ENCODE data around the gene PARP6. TPM values are rescaled to one million over a fixed set of nuclear protein-coding genes. Genes with fewer than 3 reads are reported as not detected.
A peak's percentile ranks its signal among the peaks of the same experiment; 100 is the strongest.

The PARP6 gene
- total RNA-seq, 1 donor from 2014 or later, result 193 TPM

- no peaks in the 10 kb centered on the region for H3K36me3 Mint-ChIP-seq (ENCODE audit: unreplicated experiment)
- H3K4me3 Mint-ChIP-seq (ENCODE audit: unreplicated experiment), result peak overlapping the region; percentile 92
- peaks cover 7% of the 10 kb centered on the region for H3K4me1 Mint-ChIP-seq (ENCODE audit: low read depth, unreplicated experiment)
- peaks cover 3% of the 10 kb centered on the region for H3K27me3 Mint-ChIP-seq (ENCODE audit: unreplicated experiment)
- H3K27ac Mint-ChIP-seq (ENCODE audit: unreplicated experiment), result peak overlapping the region; percentile 74
- H3K9me3 Mint-ChIP-seq (ENCODE audit: unreplicated experiment), result peaks cover 4% of the 10 kb centered on the region
- DNase-seq, result no peak
- no peak for TF ChIP-seq CTCF (IDR thresholded peaks at IDR 0.05; ENCODE audit: partially characterized antibody, unreplicated experiment)
Measured at GRCh38 chr15:72271895-72272212, 500 bp downstream of the PARP6 start.

DNA sequence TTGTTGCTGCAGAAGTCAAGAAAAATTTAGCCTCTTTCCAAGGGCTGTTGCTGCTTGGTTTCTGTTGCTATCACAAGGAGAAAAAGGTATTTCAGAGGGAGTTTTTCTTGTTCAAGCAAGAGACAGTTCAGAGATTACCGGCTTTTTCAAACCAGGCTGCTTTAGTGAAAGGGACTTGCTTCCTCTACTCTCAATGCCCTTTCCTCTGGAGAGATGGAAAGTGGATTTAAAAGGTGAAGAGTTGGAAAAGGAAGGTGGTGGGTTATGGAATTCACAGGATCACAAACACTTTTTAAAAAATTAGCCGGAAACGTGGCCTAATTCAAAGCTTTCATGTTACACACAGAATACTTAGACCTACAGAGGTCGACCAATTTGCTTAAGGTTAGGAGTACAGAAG lies 1.1 kb downstream of the PARP6 start:
- H3K36me3 Mint-ChIP-seq (ENCODE audit: unreplicated experiment), result no peaks in the 10 kb centered on the region
- peak overlapping the region; percentile 92 for H3K4me3 Mint-ChIP-seq (ENCODE audit: unreplicated experiment)
- peaks cover 7% of the 10 kb centered on the region for H3K4me1 Mint-ChIP-seq (ENCODE audit: low read depth, unreplicated experiment)
- no peak overlapping the region for H3K27ac Mint-ChIP-seq (ENCODE audit: unreplicated experiment)
- DNase-seq, result no peak
- no peak for TF ChIP-seq CTCF (IDR thresholded peaks at IDR 0.05; ENCODE audit: partially characterized antibody, unreplicated experiment)
- H3K9me3 Mint-ChIP-seq (ENCODE audit: unreplicated experiment), result peaks cover 4% of the 10 kb centered on the region
- peaks cover 3% of the 10 kb centered on the region for H3K27me3 Mint-ChIP-seq (ENCODE audit: unreplicated experiment)

- H3K27ac Mint-ChIP-seq (ENCODE audit: unreplicated experiment), result no peak overlapping the region
- H3K4me3 Mint-ChIP-seq (ENCODE audit: unreplicated experiment), result no peak overlapping the region
- DNase-seq, result no peak
Measured at GRCh38 chr15:72269739-72270138, 2.6 kb downstream of the PARP6 start.

GRCh38 chr15:72265031-72265430 lies 7.3 kb downstream of the PARP6 start:
- H3K27me3 Mint-ChIP-seq (ENCODE audit: unreplicated experiment), result no peaks in the 10 kb centered on the region
- no peak for TF ChIP-seq CTCF (IDR thresholded peaks at IDR 0.05; ENCODE audit: partially characterized antibody, unreplicated experiment)
- H3K36me3 Mint-ChIP-seq (ENCODE audit: unreplicated experiment), result no peaks in the 10 kb centered on the region

More at GRCh38 chr15:72269739-72270138, 2.6 kb downstream of the PARP6 start:
- peaks cover 7% of the 10 kb centered on the region for H3K4me1 Mint-ChIP-seq (ENCODE audit: low read depth, unreplicated experiment)
- H3K36me3 Mint-ChIP-seq (ENCODE audit: unreplicated experiment), result no peaks in the 10 kb centered on the region
- H3K9me3 Mint-ChIP-seq (ENCODE audit: unreplicated experiment), result peaks cover 4% of the 10 kb centered on the region
- H3K27me3 Mint-ChIP-seq (ENCODE audit: unreplicated experiment), result peaks cover 2% of the 10 kb centered on the region
- TF ChIP-seq CTCF (IDR thresholded peaks at IDR 0.05; ENCODE audit: partially characterized antibody, unreplicated experiment), result no peak

GRCh38 chr15:72252663-72253299 lies 19.6 kb downstream of the PARP6 start:
- Mint-ChIP-seq H3K9me3 (ENCODE audit: unreplicated experiment) (no peaks in the 10 kb centered on the region), H3K36me3 (ENCODE audit: unreplicated experiment) (no peaks in the 10 kb centered on the region), H3K27me3 (ENCODE audit: unreplicated experiment) (no peaks in the 10 kb centered on the region), H3K4me1 (ENCODE audit: low read depth, unreplicated experiment) (no peaks in the 10 kb centered on the region), H3K27ac (ENCODE audit: unreplicated experiment) (no peak overlapping the region), H3K4me3 (ENCODE audit: unreplicated experiment) (no peak overlapping the region)
- TF ChIP-seq CTCF (IDR thresholded peaks at IDR 0.05; ENCODE audit: partially characterized antibody, unreplicated experiment), result no peak
- DNase-seq, result no peak

More at GRCh38 chr15:72265031-72265430, 7.3 kb downstream of the PARP6 start:
- no peak for DNase-seq
- H3K4me3 Mint-ChIP-seq (ENCODE audit: unreplicated experiment), result no peak overlapping the region
- H3K27ac Mint-ChIP-seq (ENCODE audit: unreplicated experiment), result no peak overlapping the region
- H3K4me1 Mint-ChIP-seq (ENCODE audit: low read depth, unreplicated experiment), result no peaks in the 10 kb centered on the region
- peaks cover 1% of the 10 kb centered on the region for H3K9me3 Mint-ChIP-seq (ENCODE audit: unreplicated experiment)
